Measurements from ENCODE around the gene PER3. TPM values are rescaled to one million over a fixed set of nuclear protein-coding genes. Genes with fewer than 3 reads are reported as not detected.

Gene PER3
- total and polyA plus RNA-seq, 2 of the 8 experiments (the other 6 are each of a cell fraction or from before 2014, with no cell fraction given) = 8.3 to 9.3 TPM

GRCh38 chr1:7852804-7853683, 69.0 kb downstream of the PER3 start, which contains the start of gene UTS2:
Gene UTS2 (minus strand): TSS chr1:7853065. CDS start chr1:7853003, 62 bp downstream.
- Histone ChIP-seq H2BK5ac (ENCODE audit: low read depth, low read length) (no peak within 1 kb of the TSS), H2BK15ac (ENCODE audit: low read length) (no peak within 1 kb of the TSS), H2AFZ (ENCODE audit: low read length) (no peak within 1 kb of the TSS), H3K4me2 (ENCODE audit: insufficient read depth in 1 of 2, low read depth in 2 of 2, low read length in 2 of 2) (no peak within 1 kb of the TSS), H3K79me1 (ENCODE audit: low read depth, low read length) (no peaks in the 10 kb centered on the region), H3K23ac (ENCODE audit: insufficient read length) (no peak within 1 kb of the TSS), H2BK120ac (replicated peaks; ENCODE audit: low read depth, low read length) (no peak within 1 kb of the TSS), H3K9ac (replicated peaks in 1 of 4; ENCODE audit: extremely low read depth in 1 of 4, low read depth in 3 of 4, low read length in 3 of 4) (no peak within 1 kb of the TSS), H4K91ac (replicated peaks; ENCODE audit: insufficient read length, low read length) (no peak within 1 kb of the TSS), H3K36me3 (ENCODE audit: control insufficient read depth in 2 of 4, insufficient read depth in 4 of 4, low read length in 3 of 4) (no peaks in the 10 kb centered on the region), H4K5ac (ENCODE audit: insufficient read length, low read depth, low read length) (no peak within 1 kb of the TSS), H3K9me3 (ENCODE audit: insufficient read depth in 2 of 2, low read depth in 1 of 2, low read length in 1 of 2) (no peaks in the 10 kb centered on the region), H3K4me3 (ENCODE audit: extremely low read depth in 1 of 4, insufficient read depth in 2 of 4, low read depth in 3 of 4, low read length in 4 of 4) (no peak within 1 kb of the TSS), H3K27ac (ENCODE audit: low read depth, low read length) (no peak within 1 kb of the TSS), H2AK5ac (ENCODE audit: low read depth, low read length) (no peak within 1 kb of the TSS), H3K27me3 (replicated peaks in 1 of 4; ENCODE audit: control insufficient read depth in 3 of 4, extremely low read depth in 1 of 4, insufficient read depth in 3 of 4, low read length in 3 of 4) (no peaks in the 10 kb centered on the region), H3K4me1 (replicated peaks in 1 of 4; ENCODE audit: control insufficient read depth in 3 of 4, insufficient read depth in 4 of 4, low read length in 3 of 4) (no peaks in the 10 kb centered on the region; a peak in 2 of 7 replicates), H3K56ac (replicated peaks; ENCODE audit: insufficient read length, low read depth, low read length) (no peak within 1 kb of the TSS), H4K20me1 (replicated peaks in 1 of 2; ENCODE audit: control insufficient read depth in 1 of 2, insufficient read depth in 2 of 2, low read length in 2 of 2) (no peaks in the 10 kb centered on the region), H2BK20ac (ENCODE audit: low read length) (no peak within 1 kb of the TSS), H3K18ac (ENCODE audit: extremely low read depth, low read length) (no peak within 1 kb of the TSS), H3K23me2 (ENCODE audit: low read depth, low read length) (no peaks in the 10 kb centered on the region), H3K79me2 (ENCODE audit: control insufficient read depth in 1 of 2, insufficient read depth in 2 of 2, low read length in 2 of 2) (no peaks in the 10 kb centered on the region), H3K14ac (ENCODE audit: insufficient read length) (no peak within 1 kb of the TSS), H4K8ac (ENCODE audit: extremely low read depth, insufficient read depth, low read length) (no peak within 1 kb of the TSS), H2BK12ac (ENCODE audit: low read depth, low read length) (no peak within 1 kb of the TSS), H3K4ac (replicated peaks; ENCODE audit: insufficient read length, low read depth, low read length) (no peak within 1 kb of the TSS)
- ChIA-PET CTCF (ENCODE audit: partially characterized antibody) (interaction anchor here (0.6 kb wide), 1 partner anchor 1067 kb away, joined by 4 read pairs; no protein-coding TSS in a partner anchor), POLR2A (ENCODE audit: partially characterized antibody) (interaction anchor here (0.7 kb wide), 1 partner anchor 177 kb away, joined by 3 read pairs; no protein-coding TSS in a partner anchor)
- peak; percentile 19 for FAIRE-seq
- 80% methylated on average over 10 of the region's 10 CpGs; no CpG with 5 or more reads in 1 of the 2 experiments for WGBS, 2 experiments (ENCODE audit: extremely low coverage in 1 of 2, insufficient coverage in 1 of 2, insufficient read length in 1 of 2, insufficient replicate concordance in 2 of 2, low coverage in 1 of 2, low lambda C conversion rate in 2 of 2, missing lambda C conversion rate in 1 of 2)
- no peak for DNase-seq (ENCODE audit: low read depth in 1 of 2, low spot score in 2 of 2)
- TF ChIP-seq NANOG (IDR thresholded peaks at IDR 0.05; ENCODE audit: insufficient read depth, low read depth, low read length, poor library complexity, severe bottlenecking) (no peak), ATF3 (IDR thresholded peaks at IDR 0.05; ENCODE audit: insufficient read depth, low read depth, low read length) (no peak), ZNF274 (IDR thresholded peaks at IDR 0.05; ENCODE audit: borderline replicate concordance, extremely low read depth, low read length) (no peak), ATF2 (IDR thresholded peaks at IDR 0.05; ENCODE audit: low read length) (no peak), RAD21 (IDR thresholded peaks at IDR 0.05 in 1 of 2, conservative IDR thresholded peaks at IDR 0.05 in 1 of 2; ENCODE audit: low read depth in 2 of 2, low read length in 2 of 2) (no peak), KDM5A (IDR thresholded peaks at IDR 0.05; ENCODE audit: low read length) (no peak), TCF12 (IDR thresholded peaks at IDR 0.05; ENCODE audit: low read depth, low read length) (no peak), NRF1 (IDR thresholded peaks at IDR 0.05; ENCODE audit: low read depth, low read length) (no peak), SP4 (IDR thresholded peaks at IDR 0.05; ENCODE audit: low read length) (no peak)

All from H1 (cell line).